Effector CD8-positive, alpha-beta T cell (primary cell): Measurements from ENCODE around the gene MAP7D3.
"Not testable (repeated sequence)": the region's sequence is repeated elsewhere in the genome, so short reads cannot be mapped to it uniquely, and the experiment has no call there.

ENCODE experiments used
- DNase-seq: peaks from one replicate; lab custom pipeline; 2025; lab: John Stamatoyannopoulos, UW
- total RNA-seq, 4 experiments: gene quantifications; one replicate each; lab custom pipeline; 2026; lab: John Stamatoyannopoulos, UW

MAP7D3 gene, protein sequence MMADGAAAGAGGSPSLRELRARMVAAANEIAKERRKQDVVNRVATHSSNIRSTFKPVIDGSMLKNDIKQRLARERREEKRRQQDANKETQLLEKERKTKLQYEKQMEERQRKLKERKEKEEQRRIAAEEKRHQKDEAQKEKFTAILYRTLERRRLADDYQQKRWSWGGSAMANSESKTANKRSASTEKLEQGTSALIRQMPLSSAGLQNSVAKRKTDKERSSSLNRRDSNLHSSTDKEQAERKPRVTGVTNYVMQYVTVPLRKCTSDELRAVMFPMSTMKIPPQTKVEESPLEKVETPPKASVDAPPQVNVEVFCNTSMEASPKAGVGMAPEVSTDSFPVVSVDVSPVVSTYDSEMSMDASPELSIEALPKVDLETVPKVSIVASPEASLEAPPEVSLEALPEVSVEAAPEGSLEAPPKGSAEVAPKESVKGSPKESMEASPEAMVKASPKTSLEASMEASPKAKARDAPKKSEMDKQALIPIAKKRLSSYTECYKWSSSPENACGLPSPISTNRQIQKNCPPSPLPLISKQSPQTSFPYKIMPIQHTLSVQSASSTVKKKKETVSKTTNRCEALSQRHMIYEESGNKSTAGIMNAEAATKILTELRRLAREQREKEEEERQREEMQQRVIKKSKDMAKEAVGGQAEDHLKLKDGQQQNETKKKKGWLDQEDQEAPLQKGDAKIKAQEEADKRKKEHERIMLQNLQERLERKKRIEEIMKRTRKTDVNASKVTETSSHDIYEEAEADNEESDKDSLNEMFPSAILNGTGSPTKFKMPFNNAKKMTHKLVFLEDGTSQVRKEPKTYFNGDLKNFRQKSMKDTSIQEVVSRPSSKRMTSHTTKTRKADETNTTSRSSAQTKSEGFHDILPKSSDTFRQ
- 25.0 to 54.6 (median 27.2) reads per million in 4 experiments for total RNA-seq

DNA sequence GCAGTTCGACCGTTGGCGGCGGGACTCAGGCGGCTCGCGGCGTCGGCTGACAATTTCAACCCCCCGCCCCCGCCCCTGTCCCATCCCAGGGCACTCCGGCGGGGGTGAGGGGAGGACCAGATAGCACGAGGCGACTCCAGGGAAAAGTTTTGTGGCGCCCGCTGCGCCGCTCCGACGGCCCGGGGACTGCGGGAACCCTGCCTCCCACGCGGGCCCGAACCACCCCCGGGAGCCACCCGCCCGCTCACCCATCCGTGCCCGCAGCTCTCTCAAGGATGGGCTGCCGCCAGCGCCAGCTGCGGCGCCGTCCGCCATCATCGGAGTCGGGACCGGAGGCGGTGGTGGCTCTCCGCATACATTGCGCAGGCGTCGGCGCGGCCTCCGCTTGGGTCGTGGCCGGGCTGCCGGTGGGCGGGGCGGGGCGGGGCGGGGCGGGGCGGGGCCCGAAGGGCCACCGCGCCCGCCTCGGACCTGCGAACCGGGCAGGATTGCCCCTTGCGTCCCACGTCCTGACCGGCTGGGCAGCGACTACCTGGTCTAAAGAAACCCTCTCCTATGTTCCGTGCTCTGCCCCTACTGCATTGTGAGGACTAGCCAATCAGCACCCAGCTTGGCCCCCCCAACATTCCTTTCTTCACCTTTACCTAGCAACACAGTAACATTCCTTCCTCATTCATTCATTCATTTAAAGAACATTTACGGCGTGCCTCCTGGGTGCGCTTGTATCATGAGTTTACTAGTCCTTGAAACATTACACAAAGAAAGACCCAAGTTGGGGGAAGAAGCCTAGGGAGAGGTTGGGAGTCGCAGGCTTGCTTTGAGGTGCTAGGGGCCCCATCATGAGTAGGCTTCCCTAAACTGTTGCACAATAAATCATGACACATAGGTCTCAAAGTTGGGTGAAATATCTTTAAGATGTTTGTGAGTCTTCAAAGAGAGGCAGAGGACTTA is at the start of gene MAP7D3:
Gene MAP7D3, minus strand, starts transcription at position 360 of the 951 bp plus-strand sequence. Its CDS starts 42 bp downstream, at position 318.
- peak; percentile 41 for DNase-seq

DNA sequence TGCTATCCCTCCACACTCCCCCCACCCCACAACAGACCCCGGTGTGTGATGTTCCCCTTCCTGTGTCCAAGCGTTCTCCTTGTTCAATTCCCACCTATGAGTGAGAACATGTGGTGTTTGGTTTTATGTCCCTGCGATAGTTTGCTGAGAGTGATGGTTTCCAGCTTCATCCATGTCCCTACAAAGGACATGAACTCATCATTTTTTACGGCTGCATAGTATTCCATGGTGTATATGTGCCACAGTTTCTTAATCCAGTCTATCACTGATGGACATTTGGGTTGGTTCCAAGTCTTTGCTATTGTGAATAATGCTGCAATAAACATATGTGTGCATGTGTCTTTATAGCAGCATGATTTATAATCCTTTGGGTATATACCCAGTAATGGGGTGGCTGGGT is 49.5 kb upstream of the MAP7D3 start, which contains the start of gene ADGRG4:
Gene ADGRG4, plus strand, starts transcription at position 243 of the 400 bp plus-strand sequence. CDS start 7,815 bp downstream, outside the sequence.
- not testable (repeated sequence) for DNase-seq

DNA sequence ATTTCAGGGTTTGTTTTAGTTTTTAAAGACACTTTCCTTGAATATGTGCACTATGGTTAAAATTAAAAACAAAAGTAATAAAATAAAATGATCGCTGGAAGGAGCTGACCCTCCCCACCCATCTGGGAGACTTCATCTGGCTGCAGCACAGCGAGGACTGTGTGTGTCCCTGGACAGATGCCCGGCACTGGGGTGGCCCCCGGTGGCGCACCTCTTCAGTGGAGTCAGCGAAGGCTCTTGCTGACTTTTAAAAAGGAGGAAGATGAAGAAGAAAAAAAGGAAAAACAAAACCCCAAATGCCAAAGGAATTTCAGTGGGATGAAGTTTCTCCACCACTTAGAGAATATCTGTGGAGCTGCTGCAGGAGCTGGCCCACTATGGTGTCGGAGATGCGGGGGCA is 44.2 kb upstream of the MAP7D3 start:
- no peak for DNase-seq

DNA sequence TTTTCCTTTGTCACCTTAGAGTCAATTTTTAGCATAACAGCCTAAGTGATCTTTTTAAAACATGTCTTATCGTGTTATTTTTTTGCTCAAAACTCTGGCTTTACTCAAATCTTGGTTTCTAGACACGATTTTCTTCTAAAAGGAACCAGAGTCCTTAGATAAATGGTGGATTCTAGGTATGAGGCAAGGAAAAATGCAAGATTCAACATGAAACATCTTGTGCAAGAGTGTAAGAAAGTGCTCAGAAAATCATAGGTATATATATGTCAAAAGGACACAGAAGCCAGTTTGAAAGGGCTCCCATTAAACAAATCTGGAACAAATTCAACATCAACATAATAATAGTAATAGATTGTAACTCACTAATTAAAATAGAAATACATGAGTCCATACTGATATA is 41.5 kb upstream of the MAP7D3 start:
- DNase-seq, result no peak

DNA sequence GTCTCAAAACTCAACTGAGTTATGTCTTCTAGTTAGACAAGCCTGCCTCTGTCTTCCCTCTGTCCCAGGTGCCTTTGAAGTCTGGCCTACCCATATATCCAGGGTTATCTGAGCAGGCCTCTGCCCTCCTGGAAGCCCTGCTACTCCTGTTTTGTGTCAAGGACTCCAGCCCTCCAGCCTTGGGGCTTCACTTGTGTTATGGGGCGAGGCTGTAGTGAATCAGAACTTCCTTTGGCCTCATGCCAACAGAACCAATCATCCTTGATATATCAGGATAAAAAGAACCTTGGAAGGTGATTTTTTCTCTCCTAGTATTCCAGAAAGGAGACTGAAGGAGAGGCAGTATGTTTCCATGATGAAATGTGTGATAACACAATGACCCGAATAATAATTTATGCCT is 40.6 kb upstream of the MAP7D3 start:
- no peak for DNase-seq

DNA sequence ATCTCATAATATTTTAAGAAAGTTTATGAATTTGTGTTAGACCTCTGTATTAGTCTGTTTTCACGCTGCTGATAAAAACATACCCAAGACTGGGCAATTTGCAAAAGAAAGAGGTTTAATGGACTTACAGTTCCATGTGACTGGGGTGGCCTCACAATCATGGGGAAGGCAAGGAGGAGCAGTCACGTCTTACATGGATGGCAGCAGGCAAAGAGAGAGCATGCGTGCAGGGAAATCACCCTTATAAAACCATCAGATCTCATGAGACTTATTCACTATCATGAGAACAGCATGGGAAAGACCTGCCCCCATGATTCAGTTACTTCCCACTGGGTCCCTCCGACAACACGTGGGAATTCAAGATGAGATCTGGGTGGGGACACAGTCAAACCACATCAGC is 35.2 kb upstream of the MAP7D3 start:
- DNase-seq, result not testable (repeated sequence)

DNA sequence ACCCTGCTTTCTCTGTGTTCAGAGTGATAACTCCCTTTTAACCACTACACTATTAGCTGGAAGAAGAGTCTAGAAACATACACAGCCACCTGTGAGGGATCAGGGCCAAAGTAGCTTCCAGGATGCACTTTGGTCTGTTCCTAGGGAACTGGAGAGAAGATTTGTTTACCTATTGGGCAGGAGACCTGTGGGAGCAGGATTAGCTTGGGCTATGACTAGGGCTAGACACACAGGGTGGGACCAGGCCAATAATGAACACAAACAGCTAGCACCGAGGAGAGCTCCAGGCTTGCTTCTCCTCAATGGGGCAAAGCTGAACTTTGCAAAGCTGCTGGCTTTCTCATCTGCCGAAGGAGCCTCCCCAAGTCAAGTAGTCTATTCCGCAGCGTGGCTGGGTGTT is 24.4 kb upstream of the MAP7D3 start:
- no peak for DNase-seq

DNA sequence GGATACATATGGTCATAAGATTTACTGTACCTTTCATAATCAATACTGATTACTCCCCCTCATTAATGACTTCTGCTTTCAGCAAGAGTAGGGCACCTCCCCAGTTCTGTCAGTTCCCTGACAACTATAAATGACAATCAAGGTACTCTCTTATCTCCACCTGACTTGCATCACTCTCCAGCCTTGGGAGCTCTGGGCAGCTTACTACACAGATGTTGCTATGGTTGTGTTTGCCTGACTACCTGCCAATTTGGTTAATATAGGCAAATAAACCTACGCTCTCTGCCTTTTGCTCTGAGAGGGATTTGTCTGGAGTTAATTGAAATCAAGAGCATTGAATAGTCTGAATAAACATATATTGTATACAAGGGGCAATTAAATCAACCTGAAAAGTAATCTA is 22.8 kb upstream of the MAP7D3 start:
- no peak for DNase-seq

DNA sequence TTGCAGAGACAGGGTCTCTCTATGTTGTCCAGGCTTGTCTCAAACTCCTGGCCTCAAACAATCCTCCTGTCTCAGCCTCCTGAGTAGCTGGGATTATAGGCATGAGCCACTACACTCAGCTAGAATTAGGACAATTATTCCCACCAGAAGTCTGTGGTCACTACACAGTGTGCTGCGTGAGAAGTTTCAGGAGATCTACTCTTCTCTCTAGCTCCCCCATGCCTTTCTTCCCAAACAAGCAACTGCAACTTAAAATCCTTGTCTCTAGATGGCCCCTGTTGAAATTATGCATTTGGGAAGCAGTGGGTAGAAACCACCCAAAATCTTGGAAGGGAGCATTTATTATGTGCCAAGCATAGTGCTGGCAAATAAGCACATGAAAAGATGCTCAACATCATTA is 21.1 kb upstream of the MAP7D3 start:
- DNase-seq, result no peak

DNA sequence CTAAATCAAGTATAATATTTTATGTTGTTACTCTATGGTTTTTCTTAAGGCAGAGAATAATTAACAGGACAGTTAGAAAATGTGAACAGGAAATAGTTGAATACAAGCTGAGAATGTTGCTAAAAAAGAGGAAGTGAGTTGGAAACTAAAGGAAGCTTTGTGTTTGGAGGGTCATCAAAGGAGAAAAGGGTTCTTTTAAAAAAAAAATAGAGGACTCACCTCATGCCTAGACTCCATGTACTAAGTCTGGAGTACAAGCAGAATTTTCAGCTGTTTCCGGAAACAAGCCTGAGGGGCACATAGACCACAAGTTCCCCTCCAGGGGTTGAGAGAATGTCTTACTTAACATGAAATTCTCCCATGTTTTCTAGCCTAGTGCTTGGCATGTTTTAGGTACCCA is 20.1 kb upstream of the MAP7D3 start:
- DNase-seq, result no peak

DNA sequence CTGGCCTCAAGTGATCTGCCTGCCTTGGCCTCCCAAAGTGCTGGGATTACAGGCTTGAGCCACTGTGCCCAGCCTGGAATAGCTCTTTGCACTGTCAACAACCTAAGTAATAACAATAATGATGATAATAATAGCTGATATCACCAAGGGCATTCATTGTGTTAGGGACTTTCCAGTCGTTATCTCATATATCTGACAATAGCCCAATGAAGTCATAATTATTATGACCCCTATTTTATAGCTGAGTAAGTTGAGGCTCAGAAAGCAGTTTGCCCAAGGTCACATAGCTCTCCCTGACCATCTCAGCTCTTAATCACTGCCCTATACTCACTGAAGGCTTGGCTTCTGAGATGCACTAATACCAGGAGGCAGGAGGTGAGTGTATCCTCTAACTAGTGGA is 18.7 kb upstream of the MAP7D3 start:
- no peak for DNase-seq

DNA sequence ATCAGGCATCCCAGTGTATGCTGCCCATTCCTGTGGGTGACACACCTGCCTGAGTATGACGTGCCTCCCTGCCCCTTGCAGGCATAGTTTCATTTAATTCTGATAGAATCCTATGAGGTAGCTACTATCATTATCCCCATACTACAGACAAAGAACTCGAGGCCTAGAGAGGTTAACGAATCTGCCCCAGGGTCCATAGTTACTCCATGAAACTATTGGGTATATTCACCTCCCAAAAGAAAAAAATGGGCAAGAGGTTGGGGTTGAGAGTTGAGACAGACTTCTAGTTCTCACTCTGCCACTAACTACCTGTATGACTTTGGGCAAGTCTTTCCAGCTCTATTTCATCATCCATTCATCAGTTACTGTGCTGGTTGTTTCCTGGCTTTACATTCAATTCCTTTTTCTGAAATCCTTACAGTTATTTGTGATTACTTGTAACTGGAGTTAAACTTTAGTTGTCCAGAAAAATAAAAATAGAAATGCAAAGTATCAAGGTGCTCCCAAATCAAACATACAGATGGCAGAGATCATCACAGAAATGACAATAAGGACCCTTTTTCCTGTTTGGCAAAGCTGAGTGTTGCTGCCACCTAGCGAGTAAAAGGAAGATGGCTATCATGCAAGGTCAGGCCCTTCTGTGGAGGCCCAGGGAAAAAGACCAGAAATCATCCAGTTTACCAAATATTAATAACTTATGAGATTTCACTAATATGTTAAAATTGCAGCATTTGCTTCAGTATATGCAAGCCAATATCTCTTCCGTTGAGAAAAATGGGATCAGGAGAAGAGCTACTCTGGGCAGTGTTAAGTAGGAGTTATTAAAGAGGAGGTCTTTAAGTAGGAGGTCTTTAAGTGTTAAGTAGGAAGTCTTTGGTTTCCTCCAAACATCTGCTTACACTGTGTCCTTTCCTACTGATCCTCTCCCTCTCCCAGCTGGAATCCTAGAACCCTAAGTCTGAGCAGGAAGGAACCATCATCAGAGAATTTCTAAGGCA is 17.1 kb upstream of the MAP7D3 start:
- peak; percentile 6 for DNase-seq

DNA sequence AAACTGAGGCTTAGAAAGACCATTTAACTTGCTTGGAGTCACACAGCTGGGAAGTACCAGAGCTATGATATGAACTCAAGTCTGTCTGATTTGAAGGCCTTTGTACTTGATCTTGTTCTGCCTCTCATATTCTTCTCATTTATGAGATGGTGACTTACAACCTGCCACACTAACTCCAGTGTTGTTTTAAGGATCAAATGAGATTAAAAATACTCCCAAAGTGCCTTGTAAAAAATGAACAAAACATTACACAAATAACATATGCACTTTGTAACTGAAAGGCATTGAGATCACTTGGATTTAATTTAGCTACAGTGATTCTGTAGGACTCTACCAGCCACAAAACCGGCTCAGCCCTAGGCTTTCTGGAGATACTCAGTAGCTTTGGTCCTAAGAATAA is 15.6 kb upstream of the MAP7D3 start:
- no peak for DNase-seq

DNA sequence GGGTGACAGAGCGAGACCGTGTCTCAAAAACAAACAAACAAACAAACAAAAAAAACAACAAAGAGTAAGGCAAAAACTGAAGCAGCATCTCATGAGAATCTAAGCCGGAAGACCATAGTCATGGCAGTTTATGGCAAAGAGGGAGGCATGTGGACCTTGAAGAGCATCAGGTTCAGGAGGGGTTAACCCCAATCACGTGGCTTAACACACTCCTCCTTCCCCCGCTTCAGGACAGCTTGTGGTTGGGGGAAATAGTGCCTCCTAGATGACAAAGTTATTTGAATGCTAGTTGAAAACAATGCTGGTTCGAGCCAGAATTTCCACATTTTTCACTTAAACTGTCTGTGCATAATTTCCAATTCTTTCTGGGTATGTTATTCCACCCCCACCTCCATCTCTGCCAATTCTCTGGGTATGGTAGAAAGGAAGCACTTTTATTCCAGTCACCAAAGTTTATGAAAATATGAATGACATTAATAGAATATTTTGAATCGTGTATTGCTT is 11.7 kb upstream of the MAP7D3 start:
- DNase-seq, result no peak

DNA sequence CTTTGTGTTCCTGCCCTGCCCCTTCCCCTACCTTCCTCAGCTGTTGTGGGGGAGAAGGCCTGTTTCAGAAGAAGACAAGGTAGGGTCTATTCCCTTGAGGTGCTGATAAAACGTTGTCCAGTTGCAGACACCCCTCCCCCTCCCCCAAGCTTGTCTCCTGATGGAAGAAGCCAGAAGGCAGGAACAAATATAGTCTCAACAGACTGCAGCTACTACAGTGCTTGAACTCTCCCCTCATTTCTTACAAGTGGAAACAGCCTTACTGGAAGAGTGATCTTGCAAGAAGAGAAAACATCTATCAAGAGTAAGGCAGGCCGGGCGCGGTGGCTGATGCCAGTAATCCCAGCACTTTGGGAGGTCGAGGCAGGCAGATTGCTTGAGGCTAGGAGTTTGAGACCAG is 11.0 kb upstream of the MAP7D3 start:
- no peak for DNase-seq

DNA sequence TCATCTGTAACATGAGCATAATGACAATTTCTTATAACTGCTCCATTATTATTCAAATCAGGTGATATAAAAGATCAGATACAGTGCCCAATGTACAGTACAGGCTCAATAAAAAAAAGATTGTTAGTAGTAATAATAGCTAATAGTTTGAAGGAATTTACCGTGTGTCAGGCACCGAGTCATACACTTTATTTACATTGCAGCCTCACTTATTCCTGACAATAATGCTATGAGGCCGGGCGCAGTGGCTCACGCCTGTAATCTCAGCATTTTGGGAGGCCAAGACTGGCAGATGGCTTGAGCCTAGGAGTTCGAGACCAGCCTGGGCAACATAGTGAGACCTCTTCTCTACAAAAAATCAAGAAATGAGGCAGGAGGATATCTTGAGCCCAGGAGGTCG is 10.1 kb upstream of the MAP7D3 start:
- no peak for DNase-seq

DNA sequence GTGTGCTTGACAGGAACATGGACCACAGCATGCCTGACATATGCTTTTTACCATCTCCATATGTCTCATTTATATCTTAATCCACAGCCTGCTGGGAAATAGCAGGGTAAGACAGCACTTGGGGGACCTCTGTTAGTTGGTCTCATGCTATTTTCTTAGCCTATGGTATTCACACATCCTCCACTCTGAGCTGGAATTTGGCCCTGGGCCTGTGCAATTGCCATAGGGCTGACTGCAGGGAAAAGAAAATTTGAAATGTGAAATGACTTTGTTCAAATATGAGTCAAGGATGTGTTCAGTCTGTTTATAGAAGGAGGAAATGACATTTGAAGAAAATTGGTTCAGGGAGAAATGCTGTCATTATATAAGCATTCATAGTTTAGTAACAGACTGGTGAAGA is 9.6 kb upstream of the MAP7D3 start:
- DNase-seq, result no peak

DNA sequence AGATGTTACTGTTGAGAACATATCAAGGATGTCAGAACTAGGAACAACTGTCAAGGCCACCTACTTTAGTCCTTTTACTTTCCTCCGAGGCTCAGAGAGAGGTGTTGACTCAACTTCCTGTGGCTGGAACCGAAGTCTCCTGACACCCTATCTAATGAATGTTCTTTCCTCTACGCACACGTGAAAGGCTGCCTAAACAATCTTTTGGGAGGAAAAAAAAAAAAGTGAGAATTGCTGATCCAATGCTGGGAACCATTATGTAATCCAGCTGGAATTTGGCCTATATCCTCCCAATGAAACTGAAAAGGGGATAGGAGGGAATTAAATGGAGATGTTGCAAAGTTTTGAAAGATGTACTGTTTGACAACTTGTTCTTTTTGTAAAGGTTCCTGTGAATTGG is 8.3 kb upstream of the MAP7D3 start:
- DNase-seq, result no peak

DNA sequence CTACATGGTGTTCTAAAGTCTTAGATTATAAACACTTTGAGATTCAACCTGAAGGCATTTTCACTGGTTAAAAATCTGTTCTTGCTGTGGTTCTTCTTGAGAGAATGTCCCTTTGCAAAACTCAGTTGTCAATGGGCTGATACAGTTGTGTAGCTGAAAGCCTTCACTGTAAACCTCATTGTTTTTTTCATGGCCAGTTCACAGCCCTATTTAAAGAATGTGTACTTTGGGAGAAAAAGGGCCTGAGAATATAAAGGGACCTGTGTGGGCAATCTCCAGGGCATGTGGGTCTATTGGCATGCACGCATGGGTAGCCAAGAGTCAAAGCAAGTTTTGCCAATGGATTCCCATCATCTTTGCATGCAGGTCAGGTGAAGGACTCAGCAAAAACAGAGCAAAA is 7.8 kb upstream of the MAP7D3 start:
- no peak for DNase-seq

DNA sequence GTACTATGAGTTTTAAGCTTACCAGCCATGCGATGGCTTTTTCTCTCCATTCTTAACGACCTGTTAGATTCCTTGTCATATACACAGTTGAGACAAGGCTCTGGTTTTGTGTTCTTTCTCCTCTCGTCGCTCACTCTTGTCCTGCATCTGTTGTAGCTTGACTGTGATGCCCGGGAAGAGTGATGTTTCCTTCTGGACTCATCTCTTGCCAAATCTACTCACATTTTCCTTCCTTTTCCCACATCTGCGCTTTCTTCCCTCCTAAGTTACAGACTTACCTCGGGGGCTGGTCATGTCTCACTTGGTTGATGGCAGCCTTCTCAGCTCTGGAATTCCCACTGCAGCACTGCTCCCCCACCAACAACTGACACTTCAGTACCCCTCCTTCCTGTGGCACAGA is 4.8 kb upstream of the MAP7D3 start:
- DNase-seq, result no peak
